ENCODE results near the gene SYT17.
"Not testable (repeated sequence)": the region's sequence is repeated elsewhere in the genome, so short reads cannot be mapped to it uniquely, and the experiment has no call there.

SYT17 gene

GRCh38 chr16:19174478-19174877 is 6.4 kb downstream of the SYT17 start:
- DNase-seq = no peak

- no peak for DNase-seq
Observed at GRCh38 chr16:19175492-19176262, 7.6 kb downstream of the SYT17 start.

GRCh38 chr16:19177111-19177739 is 9.2 kb downstream of the SYT17 start:
- peak; percentile 76 for DNase-seq

DNA sequence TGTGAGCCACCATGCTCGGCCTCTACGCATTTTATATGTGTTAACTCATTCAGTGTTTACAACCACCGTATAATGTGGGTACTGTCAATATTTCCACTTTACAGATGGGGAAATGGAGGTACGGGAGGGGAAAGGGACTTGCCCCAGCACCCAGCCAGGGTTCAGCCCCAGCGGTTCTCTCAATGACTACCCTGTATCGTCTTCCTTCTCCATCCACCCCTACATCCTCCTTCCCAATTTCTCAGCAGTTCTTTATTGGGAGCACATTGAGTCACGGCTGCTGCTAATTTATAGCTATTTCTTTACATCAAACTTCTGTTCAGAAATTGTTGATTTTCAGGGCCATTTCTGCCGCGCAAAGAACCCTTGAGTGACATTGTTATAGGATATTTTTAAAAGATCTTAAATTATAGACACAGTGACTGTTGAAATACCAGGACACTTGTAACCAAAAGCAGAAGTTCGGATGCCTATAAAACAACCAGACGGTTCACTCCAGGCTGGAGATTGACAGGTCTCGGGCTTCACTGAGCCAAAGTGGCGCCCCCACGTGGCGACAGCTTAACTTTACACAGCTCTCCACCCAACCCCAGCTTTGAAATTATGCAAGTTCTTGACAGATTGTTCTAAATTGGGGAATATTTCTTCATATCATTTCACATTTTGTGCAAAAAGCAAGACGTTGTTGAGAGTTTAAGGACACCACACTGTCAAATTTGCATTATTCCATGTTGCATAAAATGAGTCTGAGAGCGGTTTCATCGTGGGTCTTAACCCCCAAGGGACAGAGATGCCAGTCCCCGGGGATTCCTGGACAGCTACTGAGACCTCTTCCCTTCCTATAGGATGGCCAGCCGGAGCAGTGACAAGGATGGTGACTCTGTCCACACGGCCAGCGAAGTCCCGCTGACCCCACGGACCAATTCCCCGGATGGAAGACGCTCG is 11.8 kb downstream of the SYT17 start:
- no peak for DNase-seq

DNA sequence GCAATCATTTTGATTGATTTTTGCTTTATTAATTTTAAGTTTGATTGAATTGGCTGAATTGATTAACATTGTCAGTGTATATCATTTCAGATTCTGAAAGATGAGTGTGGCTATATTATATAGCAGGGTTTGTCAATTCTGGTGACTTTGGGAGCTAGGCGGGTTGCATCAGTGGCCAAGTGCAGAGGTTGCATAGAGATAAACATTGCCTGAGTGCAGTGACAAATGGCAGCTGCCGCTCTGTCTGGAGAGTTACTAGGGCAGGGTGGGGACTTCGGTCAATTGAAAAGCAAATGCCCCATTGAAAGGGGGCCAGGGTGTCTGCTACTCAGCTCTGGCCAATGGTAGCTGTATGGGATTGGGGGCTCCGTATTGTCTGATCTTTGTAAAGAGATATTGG is 12.7 kb downstream of the SYT17 start:
- no peak for DNase-seq

DNA sequence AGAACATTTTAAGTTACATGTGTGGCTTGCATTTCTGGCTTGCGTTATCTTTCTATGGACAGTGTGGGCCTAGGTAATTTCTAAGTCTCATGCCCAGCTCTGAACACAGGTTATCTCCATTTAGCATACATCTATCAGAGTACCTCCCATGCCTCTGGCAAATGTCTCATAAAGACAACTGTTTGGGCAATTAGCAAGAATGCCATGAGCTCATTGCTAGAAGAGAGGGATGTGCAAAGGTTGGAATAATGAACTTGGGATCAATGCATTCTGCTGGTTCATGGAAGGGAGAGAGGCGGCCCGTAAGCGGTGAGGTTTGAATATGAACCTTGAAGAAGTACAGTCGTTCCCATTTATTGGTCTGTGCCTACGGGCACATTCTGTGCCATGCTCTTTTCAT is 14.4 kb downstream of the SYT17 start:
- DNase-seq = no peak

DNA sequence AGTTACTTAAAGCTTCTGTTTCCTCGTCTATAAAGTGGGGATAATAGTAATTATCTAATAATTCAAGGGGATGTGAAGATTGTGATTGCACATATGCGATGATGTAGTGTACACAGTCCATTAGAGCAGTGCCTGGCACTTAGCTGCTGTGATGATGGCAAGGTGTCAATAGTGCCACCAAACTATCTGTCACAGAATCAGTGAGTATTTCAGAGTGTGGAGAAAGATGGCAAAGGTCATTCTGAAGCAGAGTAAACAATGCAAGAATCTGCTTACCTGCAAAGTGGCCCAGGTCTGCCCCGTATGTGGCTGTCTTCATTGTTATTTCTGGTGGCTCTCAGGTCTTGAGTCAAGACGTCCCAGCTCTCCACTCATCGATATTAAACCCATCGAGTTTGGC is 15.1 kb downstream of the SYT17 start:
- DNase-seq = no peak

DNA sequence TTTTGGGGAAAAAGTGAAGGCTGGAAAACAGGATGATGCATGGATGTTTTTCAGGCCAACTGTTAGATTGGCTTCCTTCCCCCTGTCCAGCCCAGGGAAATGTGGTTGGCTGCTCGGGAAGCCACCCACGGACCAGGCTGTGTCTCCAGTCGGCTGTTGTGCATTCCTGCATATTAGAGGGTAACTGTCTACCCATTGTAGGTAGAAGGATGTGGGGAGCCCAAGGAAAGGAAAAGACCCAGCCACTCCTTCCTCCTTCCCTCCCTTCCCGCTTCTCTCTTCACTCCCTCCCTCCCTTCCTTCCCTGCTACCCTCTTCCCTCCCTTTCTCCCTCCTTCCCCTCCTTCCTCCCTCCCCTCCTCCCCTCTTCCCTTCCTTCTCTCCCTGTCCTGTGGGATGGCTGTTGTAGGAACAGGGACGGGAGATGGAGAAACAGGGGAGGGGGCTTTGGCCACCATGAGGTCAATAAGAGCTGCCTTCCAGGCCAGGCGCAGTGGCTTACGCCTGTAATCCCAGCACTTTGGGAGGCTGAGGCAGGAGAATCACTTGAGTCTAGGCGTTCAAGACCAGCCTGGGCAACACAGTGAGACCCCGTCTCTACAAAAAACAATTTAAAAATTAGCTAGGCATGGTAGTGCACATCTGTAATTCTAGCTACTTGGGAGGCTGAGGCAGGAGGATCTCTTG is 16.9 kb downstream of the SYT17 start:
- no peak for DNase-seq

DNA sequence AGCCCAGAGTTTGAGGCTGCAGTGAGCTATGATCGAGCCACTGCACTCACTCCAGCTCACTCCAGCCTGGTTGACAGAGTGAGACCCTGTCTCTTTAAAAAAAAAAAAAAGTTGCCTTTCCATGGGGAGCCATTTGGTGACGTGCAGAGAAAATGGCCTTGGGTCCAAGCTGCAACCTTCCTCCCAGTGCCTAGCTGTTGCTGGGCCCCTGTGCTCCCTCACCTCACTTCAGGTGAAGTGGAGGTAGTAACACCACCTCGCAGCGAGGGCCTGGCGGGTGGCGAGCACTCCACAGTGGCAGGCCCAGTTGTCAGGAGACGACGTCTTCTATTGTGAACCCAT is 17.4 kb downstream of the SYT17 start:
- no peak for DNase-seq

- DNase-seq = no peak
Observed at GRCh38 chr16:19186408-19186807, 18.4 kb downstream of the SYT17 start.

DNA sequence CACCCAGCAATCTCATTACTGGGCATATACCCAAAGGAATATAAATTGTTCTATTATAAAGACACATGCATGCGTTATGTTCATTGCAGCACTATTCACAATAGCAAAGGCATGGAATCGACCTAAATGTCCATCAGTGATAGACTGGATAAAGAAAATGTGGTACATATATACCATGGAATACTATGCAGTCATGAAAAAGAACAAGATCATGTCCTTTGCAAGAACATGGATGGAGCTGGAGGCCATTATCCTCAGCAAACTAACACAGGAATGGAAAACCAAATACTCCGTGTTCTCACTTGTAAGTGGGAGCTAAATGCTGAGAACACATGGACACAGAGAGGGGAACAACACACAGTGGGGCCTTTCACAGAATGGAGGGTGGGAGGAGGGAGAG is 19.9 kb downstream of the SYT17 start:
- not testable (repeated sequence) for DNase-seq

- no peak for DNase-seq
Observed at GRCh38 chr16:19188406-19188805, 20.4 kb downstream of the SYT17 start.

DNA sequence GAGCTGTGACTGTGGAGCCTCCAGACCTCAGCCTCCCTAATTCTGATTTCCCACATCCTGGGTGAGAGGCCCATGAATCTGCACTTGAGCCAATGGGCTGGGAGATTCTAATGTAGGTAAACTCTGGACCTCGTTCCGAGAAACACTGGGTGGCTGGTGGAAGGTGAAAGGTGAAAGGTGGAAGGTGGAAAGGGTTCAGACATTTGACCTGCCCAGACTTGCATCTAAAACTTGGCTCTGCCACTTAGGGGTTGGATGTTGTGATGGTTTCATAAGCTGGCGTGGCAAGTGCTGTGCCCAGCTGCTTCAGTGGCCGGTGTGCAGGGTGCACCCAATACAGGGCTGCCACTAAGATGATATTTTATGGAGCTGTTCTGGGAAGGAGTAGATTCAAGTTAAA is 24.8 kb downstream of the SYT17 start:
- no peak for DNase-seq

- DNase-seq = peak; percentile 60
Observed at GRCh38 chr16:19196871-19197270, 28.8 kb downstream of the SYT17 start.

- DNase-seq = peak; percentile 69
Observed at GRCh38 chr16:19203374-19203966, 35.4 kb downstream of the SYT17 start.

- DNase-seq = no peak
Observed at GRCh38 chr16:19210280-19210924, 42.4 kb downstream of the SYT17 start.

- DNase-seq = no peak
Observed at GRCh38 chr16:19210968-19211367, 42.9 kb downstream of the SYT17 start.

GRCh38 chr16:19212059-19212458 is 44.0 kb downstream of the SYT17 start:
- DNase-seq = no peak

GRCh38 chr16:19213885-19214284 is 45.8 kb downstream of the SYT17 start:
- no peak for DNase-seq

GRCh38 chr16:19215705-19216104 is 47.7 kb downstream of the SYT17 start:
- no peak for DNase-seq

GRCh38 chr16:19218581-19218980 is 50.5 kb downstream of the SYT17 start:
- no peak for DNase-seq

- DNase-seq = no peak
Observed at GRCh38 chr16:19219836-19220235, 51.8 kb downstream of the SYT17 start.
